NOMO-1 treated with dmso at 0.1 percent for 144 hours (cell line): Measurements from ENCODE around the gene ARAP1.
"Not testable (repeated sequence)": the region's sequence is repeated elsewhere in the genome, so short reads cannot be mapped to it uniquely, and the experiment has no call there.

Source experiments
- DNase-seq: peaks from one replicate; lab custom pipeline; 2025; ENCODE audit not compliant: unreplicated experiment; lab: John Stamatoyannopoulos, UW

The ARAP1 gene

GRCh38 chr11:72752088-72752914 is at the start of gene ARAP1:
TSS of gene ARAP1 (minus strand) at chr11:72752408. CDS start at chr11:72727128, 25,280 bp downstream.
- DNase-seq = peak; percentile 83

GRCh38 chr11:72799441-72799840 is 47.2 kb upstream of the ARAP1 start:
- no peak for DNase-seq

GRCh38 chr11:72798361-72798760 is 46.2 kb upstream of the ARAP1 start:
- no peak for DNase-seq

- peak; percentile 89 for DNase-seq
Observed at GRCh38 chr11:72793425-72794367, 41.5 kb upstream of the ARAP1 start, which contains the start of gene STARD10. TSS of gene STARD10 (minus strand) at chr11:72794047. CDS start at chr11:72781181, 12,866 bp downstream.

- no peak for DNase-seq
Observed at GRCh38 chr11:72793076-72793424, 40.8 kb upstream of the ARAP1 start.

- no peak for DNase-seq
Observed at GRCh38 chr11:72792437-72793021, 40.3 kb upstream of the ARAP1 start.

GRCh38 chr11:72791228-72791627 is 39.0 kb upstream of the ARAP1 start:
- DNase-seq = not testable (repeated sequence)

GRCh38 chr11:72789493-72790131 is 37.4 kb upstream of the ARAP1 start:
- DNase-seq = no peak

- no peak for DNase-seq
Observed at GRCh38 chr11:72788241-72788640, 36.0 kb upstream of the ARAP1 start.

- peak; percentile 76 for DNase-seq
Observed at GRCh38 chr11:72787216-72788104, 35.3 kb upstream of the ARAP1 start.

GRCh38 chr11:72786305-72787215 is 34.4 kb upstream of the ARAP1 start:
- DNase-seq = no peak

GRCh38 chr11:72784662-72785061 is 32.5 kb upstream of the ARAP1 start:
- DNase-seq = no peak

- DNase-seq = no peak
Observed at GRCh38 chr11:72783144-72783905, 31.1 kb upstream of the ARAP1 start.

- no peak for DNase-seq
Observed at GRCh38 chr11:72782081-72782920, 30.1 kb upstream of the ARAP1 start.

- no peak for DNase-seq
Observed at GRCh38 chr11:72781313-72782080, 29.3 kb upstream of the ARAP1 start.

- no peak for DNase-seq
Observed at GRCh38 chr11:72781063-72781312, 28.8 kb upstream of the ARAP1 start.
